ENCODE data around the gene CHFR. TPM values are rescaled to one million over a fixed set of nuclear protein-coding genes. Genes with fewer than 3 reads are reported as not detected.

Gene CHFR
- total RNA-seq, 1 experiment from 2014 or later = 53.3 TPM

- no peaks in the 10 kb centered on the region for H3K27me3 ChIP-seq (ENCODE audit: insufficient read depth, low read length)
- H2BK15ac ChIP-seq (ENCODE audit: low read depth, low read length) = no peak overlapping the region
- H2BK120ac ChIP-seq (ENCODE audit: low read depth, low read length, poor library complexity, severe bottlenecking) = no peak overlapping the region
- Mint-ChIP-seq H3K4me1 (no peaks in the 10 kb centered on the region), H3K27ac (no peak overlapping the region), H3K36me3 (ENCODE audit: insufficient read depth in 1 of 3, low read depth in 3 of 3) (peaks cover 67 to 82% (median 81%) of the 10 kb centered on the region in 3 experiments), H3K9me3 (peaks cover 14 to 18% of the 10 kb centered on the region in 2 experiments), H3K27me3 (ENCODE audit: low read depth) (no peaks in the 10 kb centered on the region; the same call in 1 of the 2 replicates), H3K4me3 (no peak overlapping the region)
- no peak overlapping the region for H2AK5ac ChIP-seq (ENCODE audit: insufficient read length, low read length)
- no peaks in the 10 kb centered on the region for H4K20me1 ChIP-seq (ENCODE audit: control insufficient read depth, insufficient read depth, insufficient read length)
- H3K9me3 ChIP-seq (ENCODE audit: control insufficient read depth, low read depth, low read length) = no peaks in the 10 kb centered on the region
- no peak overlapping the region for H4K5ac ChIP-seq (ENCODE audit: insufficient read length, low read depth, low read length)
- no peak overlapping the region for H2BK20ac ChIP-seq (ENCODE audit: low read depth, low read length, poor library complexity, severe bottlenecking)
- H2BK12ac ChIP-seq (ENCODE audit: insufficient read length, low read depth, low read length) = no peak overlapping the region
- no peak for TF ChIP-seq CTCF (conservative IDR thresholded peaks at IDR 0.05)
- no peak for DNase-seq
- H4K91ac ChIP-seq (ENCODE audit: insufficient read length, low read depth, low read length) = no peak overlapping the region
- H3K79me1 ChIP-seq (ENCODE audit: insufficient read depth, low read depth, low read length, poor library complexity, severe bottlenecking) = no peaks in the 10 kb centered on the region
- H3K9ac ChIP-seq (ENCODE audit: extremely low read depth, insufficient read length, low read length) = no peak overlapping the region
- no peak overlapping the region for H3T11ph ChIP-seq (ENCODE audit: low read length)
- no peaks in the 10 kb centered on the region for H3K4me1 ChIP-seq (ENCODE audit: insufficient read depth, low read length)
- H2BK5ac ChIP-seq (ENCODE audit: insufficient read length, low read length) = no peak overlapping the region
- H3K14ac ChIP-seq (ENCODE audit: insufficient read depth, low read length) = no peak overlapping the region
- no peak overlapping the region for H2AFZ ChIP-seq (ENCODE audit: low read length)
- WGBS (ENCODE audit: extremely low coverage, insufficient read length, low lambda C conversion rate) = no CpG with 5 or more reads among the region's 8 CpGs
- H3K27ac ChIP-seq (ENCODE audit: insufficient read length, low read depth, low read length) = no peak overlapping the region
- no peak overlapping the region for H4K8ac ChIP-seq (replicated peaks; ENCODE audit: insufficient read length, low read depth, low read length)
- H3K4me2 ChIP-seq (ENCODE audit: insufficient read depth, insufficient read length, low read length) = no peak overlapping the region
- no peaks in the 10 kb centered on the region for H3K79me2 ChIP-seq (ENCODE audit: insufficient read depth, low read length)
- H3K56ac ChIP-seq (ENCODE audit: insufficient read length, low read depth, low read length) = no peak overlapping the region
- H3K18ac ChIP-seq (ENCODE audit: insufficient read length, low read depth, low read length) = no peak overlapping the region
- no peak overlapping the region for H3K4ac ChIP-seq (ENCODE audit: low read depth, low read length)
- no peaks in the 10 kb centered on the region for H3K23me2 ChIP-seq (ENCODE audit: insufficient read length, low read depth, low read length, poor library complexity, severe bottlenecking)
- H3K23ac ChIP-seq (ENCODE audit: insufficient read length, low read depth, low read length) = no peak overlapping the region
These were observed 74.6 kb downstream of the CHFR start for GRCh38 chr12:132812631-132813305.

Measured in H9 (cell line).